ENCODE data around the gene NPTXR. TPM values are rescaled to one million over a fixed set of nuclear protein-coding genes. Genes with fewer than 3 reads are reported as not detected.

The NPTXR gene
- total and polyA plus RNA-seq, 3 donors from 2014 or later, result 3.9 to 14.1 (median 12.6) TPM

DNA sequence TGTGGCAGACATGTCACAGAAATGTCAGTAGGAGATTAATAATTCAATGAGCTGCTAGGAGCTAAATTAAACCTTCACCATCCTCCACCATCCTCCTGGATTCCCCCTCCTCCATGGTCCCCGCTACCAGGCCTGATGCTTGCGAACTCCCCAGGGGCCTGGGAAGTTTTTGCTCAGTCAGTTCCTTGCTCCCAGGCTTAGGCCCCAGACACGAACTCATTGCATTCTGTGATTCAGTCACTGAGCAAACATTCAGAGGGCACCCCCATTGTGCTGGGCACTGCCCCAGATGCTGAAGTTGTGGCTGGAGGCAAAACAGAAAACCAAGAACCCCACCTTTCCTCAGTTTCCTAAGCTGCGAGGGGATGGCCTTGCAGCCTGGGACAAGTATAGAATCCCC, 14.3 kb downstream of the NPTXR start:
- H3K9me3 ChIP-seq, result no peaks in the 10 kb centered on the region
- 91 to 95% methylated on average over 4 of the region's 4 CpGs for WGBS, 2 donors
- TF ChIP-seq, protein P1, sequence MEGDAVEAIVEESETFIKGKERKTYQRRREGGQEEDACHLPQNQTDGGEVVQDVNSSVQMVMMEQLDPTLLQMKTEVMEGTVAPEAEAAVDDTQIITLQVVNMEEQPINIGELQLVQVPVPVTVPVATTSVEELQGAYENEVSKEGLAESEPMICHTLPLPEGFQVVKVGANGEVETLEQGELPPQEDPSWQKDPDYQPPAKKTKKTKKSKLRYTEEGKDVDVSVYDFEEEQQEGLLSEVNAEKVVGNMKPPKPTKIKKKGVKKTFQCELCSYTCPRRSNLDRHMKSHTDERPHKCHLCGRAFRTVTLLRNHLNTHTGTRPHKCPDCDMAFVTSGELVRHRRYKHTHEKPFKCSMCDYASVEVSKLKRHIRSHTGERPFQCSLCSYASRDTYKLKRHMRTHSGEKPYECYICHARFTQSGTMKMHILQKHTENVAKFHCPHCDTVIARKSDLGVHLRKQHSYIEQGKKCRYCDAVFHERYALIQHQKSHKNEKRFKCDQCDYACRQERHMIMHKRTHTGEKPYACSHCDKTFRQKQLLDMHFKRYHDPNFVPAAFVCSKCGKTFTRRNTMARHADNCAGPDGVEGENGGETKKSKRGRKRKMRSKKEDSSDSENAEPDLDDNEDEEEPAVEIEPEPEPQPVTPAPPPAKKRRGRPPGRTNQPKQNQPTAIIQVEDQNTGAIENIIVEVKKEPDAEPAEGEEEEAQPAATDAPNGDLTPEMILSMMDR (IDR thresholded peaks at IDR 0.05), result no peak
- TF ChIP-seq POLR2A (IDR thresholded peaks at IDR 0.05), result no peak
- no peaks in the 10 kb centered on the region for H3K4me1 ChIP-seq
- DNase-seq, result no peak
- intact Hi-C loops (cut with DNase I; ENCODE audit: low total_unique reads), result no loop called here
- no peaks in the 10 kb centered on the region for H3K36me3 ChIP-seq (ENCODE audit: low read depth, missing control alignments)
- H3K4me3 ChIP-seq, result no peak overlapping the region
- no peak overlapping the region for H3K27ac ChIP-seq
- no peaks in the 10 kb centered on the region for H3K27me3 ChIP-seq

DNA sequence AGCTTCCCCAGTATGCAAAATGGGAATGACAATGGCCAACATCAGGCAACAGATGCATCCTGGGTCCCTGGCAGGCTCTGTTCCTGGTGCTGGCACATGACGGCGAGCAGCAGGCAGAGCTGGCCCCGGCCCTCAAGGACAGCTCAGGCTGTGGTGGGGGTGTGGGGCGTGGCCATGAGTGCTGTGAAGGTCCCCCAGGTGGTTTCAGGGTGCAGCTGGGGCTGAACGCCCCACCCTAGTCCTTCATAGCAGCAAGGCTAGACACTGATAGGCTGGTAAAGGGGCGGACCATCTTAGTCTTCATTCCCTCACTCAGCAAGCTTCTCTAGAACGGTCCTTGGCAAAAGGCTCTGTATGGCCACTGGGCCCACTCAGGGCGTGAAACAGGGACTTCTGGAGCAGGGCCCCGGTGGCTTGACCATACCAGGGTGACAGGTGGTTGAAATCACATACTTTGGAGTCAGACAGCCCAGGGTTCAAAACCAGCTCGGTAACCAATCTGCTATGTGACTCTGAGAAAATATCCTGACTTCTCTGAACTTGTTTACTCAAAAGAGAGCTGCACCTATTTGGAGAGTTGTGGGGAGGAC, 15.1 kb downstream of the NPTXR start:
- Histone ChIP-seq H3K9me3 (no peaks in the 10 kb centered on the region), H3K27ac (no peak overlapping the region), H3K4me3 (no peak overlapping the region), H3K27me3 (no peaks in the 10 kb centered on the region), H3K4me1 (no peaks in the 10 kb centered on the region), H3K36me3 (ENCODE audit: low read depth, missing control alignments) (no peaks in the 10 kb centered on the region)
- intact Hi-C loops (cut with DNase I; ENCODE audit: low total_unique reads), result no loop called here
- WGBS, 2 donors, result 87% methylated on average over 6 to 10 of the region's 10 CpGs
- TF ChIP-seq POLR2A (IDR thresholded peaks at IDR 0.05), result no peak
- TF ChIP-seq, protein P1 (IDR thresholded peaks at IDR 0.05), result no peak
- DNase-seq, result no peak

DNA sequence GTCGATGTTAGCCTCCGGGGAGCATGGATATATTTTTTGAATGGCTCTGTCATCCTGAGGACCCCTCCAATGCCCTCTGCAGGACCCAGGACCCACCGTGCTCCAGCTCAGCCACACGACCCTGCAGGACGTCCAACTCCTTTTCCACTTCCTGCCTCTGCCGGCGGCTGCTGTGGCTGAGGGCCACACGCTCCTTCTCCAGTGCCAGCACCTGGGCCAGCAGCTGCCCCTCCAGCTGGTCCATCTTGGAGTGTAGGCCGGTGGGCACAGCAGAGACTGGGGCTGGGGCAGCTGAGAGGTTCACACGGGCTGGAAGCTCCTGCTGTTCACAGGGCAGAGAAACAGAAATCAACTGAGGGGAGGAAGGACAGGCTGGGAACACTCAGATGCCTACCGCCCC, 15.6 kb downstream of the NPTXR start:
- H3K4me1 ChIP-seq, result no peaks in the 10 kb centered on the region
- no peak overlapping the region for H3K4me3 ChIP-seq
- 82 to 85% methylated on average over 9 to 11 of the region's 11 CpGs for WGBS, 2 donors
- H3K9me3 ChIP-seq, result no peaks in the 10 kb centered on the region
- H3K27ac ChIP-seq, result no peak overlapping the region
- no peaks in the 10 kb centered on the region for H3K27me3 ChIP-seq
- intact Hi-C loops (cut with DNase I; ENCODE audit: low total_unique reads), result no loop called here
- H3K36me3 ChIP-seq (ENCODE audit: low read depth, missing control alignments), result no peaks in the 10 kb centered on the region
- DNase-seq, result no peak
- no peak for TF ChIP-seq POLR2A (IDR thresholded peaks at IDR 0.05)
- TF ChIP-seq, protein P1 (IDR thresholded peaks at IDR 0.05), result no peak

DNA sequence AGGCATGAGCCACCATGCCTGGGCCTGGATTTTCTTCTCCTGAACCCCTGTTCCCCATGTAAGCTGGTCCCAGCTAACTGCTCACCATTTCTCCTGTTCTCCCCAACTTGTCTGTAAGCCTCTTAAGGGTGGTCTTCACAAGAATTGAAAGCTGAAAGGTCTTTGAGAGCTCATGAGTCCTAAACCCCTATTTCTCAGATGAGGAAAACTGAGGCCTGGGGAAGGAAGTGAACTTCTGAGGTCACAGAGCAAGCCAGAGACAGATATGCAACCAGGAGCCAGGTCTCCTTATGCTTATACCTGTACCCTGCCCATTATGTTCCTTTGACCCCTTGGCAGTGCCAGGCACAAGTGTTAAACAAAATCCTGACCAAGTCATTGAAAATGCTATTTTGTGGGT, 16.3 kb downstream of the NPTXR start:
- no peaks in the 10 kb centered on the region for H3K27me3 ChIP-seq
- no peaks in the 10 kb centered on the region for H3K36me3 ChIP-seq (ENCODE audit: low read depth, missing control alignments)
- no peaks in the 10 kb centered on the region for H3K9me3 ChIP-seq
- TF ChIP-seq POLR2A (IDR thresholded peaks at IDR 0.05), result no peak
- TF ChIP-seq, protein P1 (IDR thresholded peaks at IDR 0.05), result no peak
- H3K4me1 ChIP-seq, result no peaks in the 10 kb centered on the region
- no peak overlapping the region for H3K27ac ChIP-seq
- no peak overlapping the region for H3K4me3 ChIP-seq
- intact Hi-C loops (cut with DNase I; ENCODE audit: low total_unique reads), result no loop called here
- no peak for DNase-seq

- no peaks in the 10 kb centered on the region for H3K9me3 ChIP-seq
- no peaks in the 10 kb centered on the region for H3K27me3 ChIP-seq
- no peak overlapping the region for H3K4me3 ChIP-seq
- no peaks in the 10 kb centered on the region for H3K4me1 ChIP-seq
- no peaks in the 10 kb centered on the region for H3K36me3 ChIP-seq (ENCODE audit: low read depth, missing control alignments)
- 71 to 87% methylated on average over 5 of the region's 5 CpGs for WGBS, 2 donors
- intact Hi-C loops (cut with DNase I; ENCODE audit: low total_unique reads), result no loop called here
- no peak overlapping the region for H3K27ac ChIP-seq
- no peak for DNase-seq
- TF ChIP-seq, protein P1 (IDR thresholded peaks at IDR 0.05), result no peak
- no peak for TF ChIP-seq POLR2A (IDR thresholded peaks at IDR 0.05)
These were observed 17.0 kb downstream of the NPTXR start for GRCh38 chr22:38826801-38827200.
